Measurements from ENCODE around the gene FRYL. TPM values are rescaled to one million over a fixed set of nuclear protein-coding genes. Genes with fewer than 3 reads are reported as not detected.

FRYL gene
- total and polyA plus RNA-seq, 2 of the 13 experiments (the other 11 are each of a cell fraction or from before 2014, with no cell fraction given) = 9.7 to 19.6 TPM

- H4K20me1 ChIP-seq (ENCODE audit: insufficient read depth, low read length) = no peaks in the 10 kb centered on the region
- no peak overlapping the region for H3K4me2 ChIP-seq (ENCODE audit: low read depth, low read length)
- H3K79me2 ChIP-seq (ENCODE audit: insufficient read depth, low read length) = no peaks in the 10 kb centered on the region
- no peak overlapping the region for H3K9ac ChIP-seq (ENCODE audit: insufficient read depth, low read depth, low read length)
- ATAC-seq (no peak), FAIRE-seq (no peak), DNase-seq (ENCODE audit: low spot score) (no peak)
- POLR2A ChIA-PET = no interaction called here
- CTCF ChIA-PET (ENCODE audit: low intra/inter-chr PET ratio, low total read pairs) = no interaction called here
- H3K4me3 ChIP-seq (replicated peaks in 1 of 3; ENCODE audit: insufficient read depth in 1 of 3, low read depth in 2 of 3, low read length in 3 of 3) = no peak overlapping the region
- no peaks in the 10 kb centered on the region for H3K9me3 ChIP-seq (ENCODE audit: low read length)
- H3K27me3 ChIP-seq (ENCODE audit: control insufficient read depth in 1 of 2, insufficient read depth in 2 of 2, low read length in 2 of 2) = no peaks in the 10 kb centered on the region
- no peaks in the 10 kb centered on the region for H3K36me3 ChIP-seq (replicated peaks in 1 of 2; ENCODE audit: control insufficient read depth in 1 of 2, insufficient read depth in 2 of 2, low read length in 2 of 2)
- 30% methylated on average over 2 of the region's 2 CpGs for WGBS (ENCODE audit: low lambda C conversion rate)
- intact Hi-C loops (cut with micrococcal nuclease; ENCODE audit: unreplicated experiment) = no loop called here
- in situ Hi-C loops (cut with HindIII; ENCODE audit: extremely low pct_ligation_motif_present, low pct_unique_long_range_greater_than_20kb) = no loop called here
- no peaks in the 10 kb centered on the region for H3K4me1 ChIP-seq (ENCODE audit: insufficient read depth, low read length)
- H3K27ac ChIP-seq (ENCODE audit: extremely low read length, insufficient read depth, low read length) = no peak overlapping the region
- BruUV-seq (replicated peaks) = no TSS peak
- TF ChIP-seq NFIC (IDR thresholded peaks at IDR 0.05; ENCODE audit: low read length) (no peak), NFE2L2 (IDR thresholded peaks at IDR 0.05; ENCODE audit: low read length) (no peak), ZNF552 (CRISPR knock-in tag; IDR thresholded peaks at IDR 0.05; ENCODE audit: borderline replicate concordance) (no peak), ZNF775 (CRISPR knock-in tag; IDR thresholded peaks at IDR 0.05; ENCODE audit: borderline replicate concordance) (no peak), SNAI1 (CRISPR knock-in tag; IDR thresholded peaks at IDR 0.05; ENCODE audit: borderline replicate concordance) (no peak), TIGD3 (CRISPR knock-in tag; IDR thresholded peaks at IDR 0.05; ENCODE audit: borderline replicate concordance) (no peak), ZBTB42 (CRISPR knock-in tag; IDR thresholded peaks at IDR 0.05) (no peak), TCF12 (IDR thresholded peaks at IDR 0.05) (no peak), TCF12 (CRISPR knock-in tag; IDR thresholded peaks at IDR 0.05) (no peak), ZNF256 (CRISPR knock-in tag; conservative IDR thresholded peaks at IDR 0.05) (no peak), MIXL1 (CRISPR knock-in tag; IDR thresholded peaks at IDR 0.05) (no peak), SOX6 (IDR thresholded peaks at IDR 0.05) (no peak), SOX6 (CRISPR knock-in tag; IDR thresholded peaks at IDR 0.05) (no peak), NAIF1 (CRISPR knock-in tag; IDR thresholded peaks at IDR 0.05; ENCODE audit: borderline replicate concordance) (no peak), FOXK2 (IDR thresholded peaks at IDR 0.05) (no peak), ZNF768 (CRISPR knock-in tag; IDR thresholded peaks at IDR 0.05) (no peak), SSRP1 (CRISPR knock-in tag; IDR thresholded peaks at IDR 0.05) (no peak), MXD3 (CRISPR knock-in tag; IDR thresholded peaks at IDR 0.05) (no peak), ZNF275 (CRISPR knock-in tag; IDR thresholded peaks at IDR 0.05; ENCODE audit: borderline replicate concordance) (no peak), KLF11 (CRISPR knock-in tag; IDR thresholded peaks at IDR 0.05) (no peak), ELK4 (CRISPR knock-in tag; IDR thresholded peaks at IDR 0.05; ENCODE audit: borderline replicate concordance) (no peak)
- TF ChIP-seq, protein P1, sequence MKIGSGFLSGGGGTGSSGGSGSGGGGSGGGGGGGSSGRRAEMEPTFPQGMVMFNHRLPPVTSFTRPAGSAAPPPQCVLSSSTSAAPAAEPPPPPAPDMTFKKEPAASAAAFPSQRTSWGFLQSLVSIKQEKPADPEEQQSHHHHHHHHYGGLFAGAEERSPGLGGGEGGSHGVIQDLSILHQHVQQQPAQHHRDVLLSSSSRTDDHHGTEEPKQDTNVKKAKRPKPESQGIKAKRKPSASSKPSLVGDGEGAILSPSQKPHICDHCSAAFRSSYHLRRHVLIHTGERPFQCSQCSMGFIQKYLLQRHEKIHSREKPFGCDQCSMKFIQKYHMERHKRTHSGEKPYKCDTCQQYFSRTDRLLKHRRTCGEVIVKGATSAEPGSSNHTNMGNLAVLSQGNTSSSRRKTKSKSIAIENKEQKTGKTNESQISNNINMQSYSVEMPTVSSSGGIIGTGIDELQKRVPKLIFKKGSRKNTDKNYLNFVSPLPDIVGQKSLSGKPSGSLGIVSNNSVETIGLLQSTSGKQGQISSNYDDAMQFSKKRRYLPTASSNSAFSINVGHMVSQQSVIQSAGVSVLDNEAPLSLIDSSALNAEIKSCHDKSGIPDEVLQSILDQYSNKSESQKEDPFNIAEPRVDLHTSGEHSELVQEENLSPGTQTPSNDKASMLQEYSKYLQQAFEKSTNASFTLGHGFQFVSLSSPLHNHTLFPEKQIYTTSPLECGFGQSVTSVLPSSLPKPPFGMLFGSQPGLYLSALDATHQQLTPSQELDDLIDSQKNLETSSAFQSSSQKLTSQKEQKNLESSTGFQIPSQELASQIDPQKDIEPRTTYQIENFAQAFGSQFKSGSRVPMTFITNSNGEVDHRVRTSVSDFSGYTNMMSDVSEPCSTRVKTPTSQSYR (CRISPR knock-in tag; IDR thresholded peaks at IDR 0.05; ENCODE audit: borderline replicate concordance) = no peak
- no peak overlapping the region for H2AFZ ChIP-seq (ENCODE audit: low read length)
Observed at GRCh38 chr4:48467442-48467841, 312.6 kb downstream of the FRYL start.

Measured in HepG2 (cell line).